ENCODE results near the gene TNFRSF8.
A peak's percentile ranks its signal among the peaks of the same experiment; 100 is the strongest.

TNFRSF8 gene

DNA sequence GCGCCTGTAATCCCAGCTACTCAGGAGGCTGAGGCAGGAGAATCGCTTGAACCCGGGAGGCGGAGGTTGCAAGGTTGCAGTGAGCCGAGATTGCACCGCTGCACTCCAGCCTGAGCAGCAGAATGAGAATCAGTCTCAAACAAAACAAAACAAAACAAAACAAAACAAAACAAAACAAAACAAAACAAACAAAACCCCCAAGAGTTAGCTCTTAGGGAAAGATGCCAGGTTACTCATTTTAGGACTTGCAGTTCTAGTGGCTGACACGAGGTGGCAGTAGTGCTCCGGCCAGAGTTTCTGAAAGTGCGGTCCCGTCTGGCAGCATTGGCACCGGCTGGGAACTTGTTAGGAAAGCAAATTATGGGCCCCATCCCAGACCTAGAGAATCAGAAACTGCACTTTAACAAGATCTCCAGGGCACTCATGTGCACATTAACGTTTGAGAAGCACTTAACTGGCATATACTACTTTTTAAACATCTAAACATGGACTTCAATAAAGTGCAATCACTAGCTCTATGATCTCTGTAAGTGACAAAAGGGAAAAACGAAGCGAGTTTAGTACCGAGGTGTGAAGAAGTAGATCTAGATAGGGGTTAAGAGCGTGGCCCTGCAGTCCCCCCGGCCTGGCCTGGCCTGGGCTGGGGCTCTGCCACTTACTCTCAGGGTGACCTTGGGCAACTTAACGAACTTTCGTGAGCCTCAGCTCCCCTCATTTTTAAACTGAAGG lies 61.8 kb downstream of the TNFRSF8 start:
- peak; percentile 78 for DNase-seq

DNA sequence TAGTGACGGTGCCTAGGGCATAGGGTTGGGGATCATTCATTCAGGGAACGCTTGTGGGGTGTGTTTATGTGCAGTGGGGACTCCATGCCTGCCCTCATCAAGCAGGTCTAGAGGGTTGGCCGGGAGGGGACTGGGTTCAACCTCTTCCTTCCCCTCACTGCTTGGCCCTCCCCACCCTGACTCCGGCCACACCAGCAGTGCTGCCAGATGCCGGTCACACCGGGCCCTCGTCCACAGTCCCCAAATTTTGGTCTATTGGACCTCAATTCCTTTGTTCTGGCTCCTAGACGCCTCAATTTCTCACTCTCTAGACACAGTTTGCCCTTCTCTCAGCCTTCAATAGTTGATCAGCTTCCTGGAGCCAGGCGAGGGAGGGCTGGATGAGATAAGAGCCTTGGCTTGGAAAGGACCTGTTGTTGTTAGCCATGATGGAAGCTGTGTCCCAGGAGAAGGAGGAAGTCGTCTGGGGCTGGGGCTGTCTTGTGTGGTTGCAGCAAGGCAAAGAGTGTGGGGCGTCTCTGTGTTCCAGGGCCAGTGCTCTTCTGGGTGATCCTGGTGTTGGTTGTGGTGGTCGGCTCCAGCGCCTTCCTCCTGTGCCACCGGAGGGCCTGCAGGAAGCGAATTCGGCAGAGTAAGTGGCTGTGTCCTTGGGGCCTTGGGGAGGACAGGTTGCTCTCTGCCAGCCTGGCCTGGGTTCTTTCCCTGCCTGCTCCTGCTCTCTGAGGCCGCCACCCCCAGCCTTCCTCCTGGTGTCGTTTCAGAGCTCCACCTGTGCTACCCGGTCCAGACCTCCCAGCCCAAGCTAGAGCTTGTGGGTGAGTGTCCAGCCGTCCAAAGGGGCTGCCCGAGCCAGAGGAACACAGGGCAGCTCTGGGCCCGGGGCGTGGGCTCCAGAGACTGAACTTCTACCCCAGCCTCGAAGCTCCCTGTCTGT lies 62.6 kb downstream of the TNFRSF8 start:
- DNase-seq: no peak

DNA sequence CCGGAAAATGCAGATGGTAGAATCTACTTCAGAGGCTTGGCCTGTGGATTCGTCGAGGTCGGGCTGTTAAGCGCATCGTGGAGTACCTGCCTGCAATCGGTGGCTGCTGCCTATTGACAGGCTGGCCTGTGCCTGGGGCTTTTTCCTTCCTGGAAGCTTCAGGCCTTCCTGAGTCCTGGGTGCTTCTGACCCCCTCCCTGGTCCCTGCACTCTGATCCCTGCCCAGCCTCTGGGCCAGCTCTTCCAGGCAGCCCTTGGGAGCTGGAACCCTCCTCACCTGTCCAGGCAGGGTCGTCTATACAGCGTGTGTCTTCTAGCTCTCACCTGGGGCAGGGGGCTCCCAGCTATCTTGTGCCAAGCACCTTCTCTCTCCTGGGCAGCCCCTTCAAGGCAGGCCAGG lies 63.7 kb downstream of the TNFRSF8 start:
- DNase-seq: no peak

DNA sequence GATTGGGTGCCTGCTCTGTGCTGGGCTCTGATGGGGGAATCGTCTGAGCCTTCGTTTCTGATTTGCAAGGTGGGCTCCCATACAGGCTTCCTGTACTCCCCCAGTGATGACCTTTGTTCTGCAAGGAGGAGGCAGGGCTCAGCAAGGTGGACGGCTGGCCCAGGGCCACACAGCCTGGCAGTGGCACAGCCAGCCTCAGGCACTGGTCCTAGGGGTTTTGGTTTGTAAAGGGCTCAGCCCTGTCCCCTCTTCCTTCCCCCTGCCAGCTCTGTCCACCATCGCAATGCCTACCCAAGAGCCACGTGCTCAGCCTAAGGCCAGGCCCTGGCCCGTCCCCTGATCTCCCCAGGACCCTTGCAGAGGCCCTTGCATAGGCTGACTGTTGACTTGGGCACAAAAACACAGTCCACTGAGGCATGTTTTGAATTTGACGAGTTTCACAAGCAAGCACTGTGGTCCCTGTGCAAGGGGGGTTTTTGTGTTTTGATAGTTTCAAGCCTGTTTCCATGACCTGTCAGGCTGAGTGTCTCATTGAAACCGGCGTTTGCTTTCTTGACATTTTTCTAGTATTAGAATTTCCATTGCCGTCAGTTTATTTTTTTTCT lies 64.2 kb downstream of the TNFRSF8 start:
- DNase-seq: no peak

DNA sequence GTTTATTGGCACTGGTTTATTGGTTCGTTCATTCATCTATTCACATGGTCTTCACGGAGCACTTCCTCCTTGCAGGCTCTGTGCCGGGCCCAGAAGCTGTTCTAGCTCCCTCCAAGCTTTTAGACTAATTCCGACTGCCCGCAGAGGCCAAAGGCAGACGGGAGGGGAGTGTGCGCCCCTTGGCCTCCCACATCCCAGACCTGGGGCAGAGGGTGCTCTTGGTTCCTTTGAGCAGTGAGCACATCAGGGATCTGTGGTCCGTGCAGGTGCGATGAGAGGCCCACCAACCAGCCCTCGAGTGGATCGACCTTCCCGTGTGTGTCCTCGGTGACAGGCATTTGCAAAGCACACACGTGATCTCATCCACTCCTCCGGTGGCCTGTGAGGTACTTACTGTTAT lies 65.0 kb downstream of the TNFRSF8 start:
- DNase-seq: no peak

DNA sequence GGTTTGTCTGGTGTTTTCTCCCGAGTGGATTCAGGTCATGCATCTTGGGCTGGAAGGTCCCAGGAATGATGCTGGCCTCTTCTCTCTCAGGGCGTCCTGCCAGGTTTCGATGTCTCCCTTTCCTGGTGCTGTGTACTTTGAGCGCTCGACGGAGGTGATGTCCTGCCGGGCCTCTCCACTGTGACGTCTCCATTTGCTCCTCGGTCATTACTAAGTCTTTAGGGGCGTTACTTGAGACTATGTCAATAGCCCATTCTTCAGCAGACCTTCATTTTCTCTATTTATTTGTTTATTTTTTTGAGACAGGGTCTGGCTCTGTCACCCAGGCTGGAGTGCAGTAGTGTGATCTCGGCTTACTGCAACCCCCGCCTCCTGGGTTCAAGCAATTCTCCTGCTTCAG lies 66.5 kb downstream of the TNFRSF8 start:
- no peak for DNase-seq

DNA sequence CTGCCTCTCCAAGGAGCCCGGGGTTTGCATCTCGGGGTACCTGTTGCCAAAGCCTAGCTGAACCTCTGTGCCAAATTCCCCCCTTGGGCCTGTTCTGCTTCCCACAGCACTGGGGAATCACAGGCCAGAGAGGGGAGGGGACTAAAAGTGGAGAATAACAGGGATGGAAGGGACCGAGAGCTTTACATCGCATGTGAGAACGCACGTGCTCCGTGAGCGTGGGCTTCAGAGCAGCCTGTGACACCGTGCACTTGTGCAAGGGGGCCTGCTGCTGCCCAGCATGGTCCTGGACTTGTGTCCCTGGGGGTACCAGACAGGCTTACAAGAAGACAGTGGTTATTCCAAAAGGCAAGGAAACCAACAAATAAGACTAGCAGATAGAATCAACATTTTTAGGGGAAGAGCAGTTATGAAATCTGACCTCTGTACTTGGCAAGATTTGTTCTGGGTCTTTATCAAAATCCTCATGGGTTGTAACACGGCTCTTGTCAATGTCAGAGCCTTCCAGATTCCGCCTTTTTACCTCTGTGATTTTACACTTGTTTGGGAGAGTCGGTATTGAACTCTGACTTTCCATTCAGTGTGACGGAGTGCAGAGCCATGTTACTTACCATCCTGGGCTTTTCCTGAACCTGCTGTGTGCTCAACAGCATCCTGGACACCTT lies 67.5 kb downstream of the TNFRSF8 start:
- DNase-seq: no peak

DNA sequence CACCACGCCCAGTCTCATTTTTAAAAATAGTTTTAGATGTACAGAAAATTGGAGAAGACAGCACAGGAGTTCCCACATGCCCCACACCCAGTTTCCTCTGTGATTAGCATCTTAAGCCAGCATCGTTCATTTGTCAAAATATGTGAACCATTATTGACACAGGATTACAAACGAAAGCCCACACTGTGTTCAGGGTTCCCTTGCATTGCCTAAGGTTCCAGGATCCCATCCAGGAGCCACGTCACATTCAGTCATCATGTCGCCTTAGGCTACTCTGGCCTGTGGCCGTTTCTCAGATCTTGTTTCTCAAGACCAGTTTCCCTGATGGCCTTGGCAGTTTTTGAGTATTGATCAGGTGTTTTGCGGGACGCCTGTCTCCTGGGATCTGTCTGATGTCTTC lies 69.0 kb downstream of the TNFRSF8 start:
- DNase-seq: no peak

DNA sequence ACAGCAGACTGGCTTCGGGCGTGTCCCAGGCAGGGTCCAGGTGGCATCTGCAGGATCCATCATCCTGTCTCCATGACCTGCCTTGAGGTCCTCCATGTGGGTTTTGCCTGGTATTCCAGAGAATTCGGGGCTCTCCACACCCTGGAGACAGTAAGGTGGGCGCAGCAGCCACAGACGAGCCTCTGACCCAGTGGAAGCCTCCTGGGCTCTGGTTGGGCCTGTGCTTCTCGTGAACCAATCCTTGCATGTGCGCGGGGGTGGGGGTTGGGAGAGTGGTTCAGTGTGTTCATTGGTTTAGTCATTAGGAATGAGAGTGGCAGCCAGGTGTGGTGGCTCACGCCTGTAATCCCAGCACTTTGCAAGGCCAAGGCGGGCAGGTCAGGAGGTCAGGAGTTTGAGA lies 71.6 kb downstream of the TNFRSF8 start:
- no peak for DNase-seq

DNA sequence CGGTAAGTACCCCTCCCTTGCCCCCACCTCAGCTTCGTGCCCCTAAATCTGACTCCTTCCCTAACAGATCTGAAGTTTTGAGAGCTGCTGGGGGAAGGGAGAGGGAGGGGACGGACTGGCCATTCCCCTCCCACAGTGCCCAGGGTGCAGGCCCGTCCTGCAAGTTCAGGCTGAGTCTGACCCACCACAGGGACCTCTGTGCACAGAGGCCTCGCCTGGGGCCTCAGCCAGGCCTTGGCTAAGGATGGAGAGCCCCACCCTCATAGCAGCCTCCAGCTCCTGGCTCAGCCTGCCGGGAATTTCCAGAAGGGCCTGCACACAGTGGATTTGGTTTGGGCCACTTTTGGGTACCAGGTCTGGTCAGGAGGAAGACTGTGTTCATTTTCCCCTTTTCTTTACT lies 72.5 kb downstream of the TNFRSF8 start:
- DNase-seq: no peak

DNA sequence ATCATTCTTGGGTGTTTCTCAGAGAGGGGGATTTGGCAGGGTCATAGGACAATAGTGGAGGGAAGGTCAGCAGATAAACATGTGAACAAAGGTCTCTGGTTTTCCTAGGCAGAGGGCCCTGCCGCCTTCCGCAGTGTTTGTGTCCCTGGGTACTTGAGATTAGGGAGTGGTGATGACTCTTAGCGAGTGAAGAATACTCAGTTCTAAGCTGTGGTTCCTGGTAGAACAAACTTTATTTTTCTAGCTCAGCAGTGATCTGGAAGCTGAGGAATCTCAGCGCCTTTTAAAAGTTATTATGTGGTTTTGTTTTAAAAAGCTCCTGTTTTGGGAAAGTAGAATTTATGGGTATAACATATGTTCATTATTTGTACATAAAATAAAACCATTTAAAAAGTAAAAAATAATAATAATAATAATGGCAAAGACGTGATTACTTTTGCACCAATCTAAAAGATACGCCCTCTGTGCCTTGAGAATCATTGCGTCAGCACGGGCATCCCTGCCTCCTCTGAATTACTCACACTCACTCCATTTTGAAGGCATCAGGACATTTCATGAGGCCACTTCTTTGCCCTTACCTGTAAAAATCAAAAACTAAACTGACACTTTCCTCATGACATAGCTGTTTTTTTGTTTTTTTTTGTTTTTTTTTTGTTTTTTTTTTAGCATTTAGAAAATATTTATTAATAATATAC lies 74.0 kb downstream of the TNFRSF8 start:
- no peak for DNase-seq

DNA sequence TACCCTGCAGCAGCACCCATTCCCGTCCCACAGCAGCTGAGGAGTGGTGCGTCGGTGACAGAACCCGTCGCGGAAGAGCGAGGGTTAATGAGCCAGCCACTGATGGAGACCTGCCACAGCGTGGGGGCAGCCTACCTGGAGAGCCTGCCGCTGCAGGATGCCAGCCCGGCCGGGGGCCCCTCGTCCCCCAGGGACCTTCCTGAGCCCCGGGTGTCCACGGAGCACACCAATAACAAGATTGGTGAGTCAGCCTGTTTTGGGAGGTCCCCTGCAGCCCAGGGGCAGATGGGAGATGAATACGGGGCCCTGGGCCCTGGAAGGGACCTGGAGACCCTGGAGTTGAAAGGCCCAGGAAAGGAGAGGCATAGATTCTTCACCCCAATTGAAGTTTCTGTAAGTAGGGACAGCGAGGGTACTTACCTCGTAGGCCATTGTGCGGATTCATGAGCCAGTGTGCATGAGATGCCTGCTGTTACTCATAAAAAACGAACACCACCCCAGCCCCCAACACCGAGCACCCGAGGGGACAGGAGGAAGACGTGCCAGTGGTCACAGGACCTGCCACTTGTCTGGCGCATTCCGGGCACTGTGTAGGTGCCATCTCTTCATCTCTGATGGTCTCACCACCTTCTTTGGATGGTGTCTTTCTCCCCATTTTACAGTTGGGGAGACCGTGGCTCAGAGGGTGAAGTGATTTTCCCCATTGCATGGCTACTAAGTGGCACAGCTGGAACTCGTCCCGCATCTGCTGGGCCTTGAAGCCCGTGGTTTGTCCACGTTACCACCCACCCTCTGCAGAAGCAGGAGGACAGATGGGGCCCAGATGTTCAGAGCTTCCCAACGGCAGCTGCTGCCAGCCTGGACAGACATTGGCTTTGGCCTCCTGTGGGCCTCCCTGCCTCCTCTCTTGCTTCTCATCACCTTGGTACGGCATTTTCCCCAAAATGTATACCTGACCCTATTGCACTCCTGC lies 75.4 kb downstream of the TNFRSF8 start:
- no peak for DNase-seq

DNA sequence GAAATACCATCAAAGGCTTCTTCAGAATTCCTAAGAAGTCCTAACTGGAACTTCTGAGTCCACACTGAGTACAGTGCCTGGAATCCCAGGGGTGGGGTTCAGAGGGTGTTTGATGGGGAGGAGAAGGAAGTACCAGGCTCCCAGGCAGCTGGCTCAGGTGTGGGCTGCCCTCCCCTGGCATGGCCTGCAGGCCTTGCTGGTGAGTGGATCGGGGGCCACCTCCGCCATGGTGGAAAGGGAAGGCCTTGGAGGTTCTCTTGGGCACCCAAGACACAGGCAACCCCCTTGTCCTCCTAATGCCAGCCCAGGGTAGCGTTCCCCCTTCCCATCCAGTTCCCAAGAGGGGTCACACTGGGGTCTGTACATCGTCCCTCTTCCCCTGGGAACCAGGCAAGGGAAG lies 76.9 kb downstream of the TNFRSF8 start:
- no peak for DNase-seq

DNA sequence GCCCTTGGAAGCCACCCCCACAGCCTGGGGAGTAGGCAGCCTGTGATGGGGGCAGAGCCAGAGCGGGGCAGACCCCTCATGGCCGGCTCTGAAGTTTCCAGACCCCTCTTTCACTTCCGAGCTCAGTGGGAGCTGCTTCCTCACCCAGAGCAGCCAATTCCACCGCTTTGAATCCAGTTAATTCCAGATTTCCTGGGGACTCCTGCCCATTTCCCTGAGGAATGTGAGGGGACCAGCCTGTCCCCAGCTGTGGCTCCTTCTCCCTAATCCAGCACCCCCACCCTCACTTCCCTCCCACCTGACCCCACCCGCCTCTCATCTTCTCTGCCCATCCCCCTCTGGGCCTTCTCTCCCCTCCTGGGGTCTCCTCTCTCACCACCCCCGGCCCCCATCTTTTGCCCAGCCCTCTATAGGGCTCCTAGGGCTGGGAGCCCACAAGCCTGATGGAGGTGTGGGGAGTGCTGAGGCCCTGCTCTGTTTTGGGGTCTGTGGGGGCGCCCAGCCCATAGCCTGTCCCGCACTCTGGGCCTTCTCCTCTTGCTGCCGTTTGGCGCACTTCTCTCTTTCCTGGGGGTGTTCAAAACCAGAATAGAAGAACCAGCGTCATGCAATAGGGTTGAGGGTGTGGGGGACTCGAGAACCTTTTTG lies 77.5 kb downstream of the TNFRSF8 start:
- no peak for DNase-seq

DNA sequence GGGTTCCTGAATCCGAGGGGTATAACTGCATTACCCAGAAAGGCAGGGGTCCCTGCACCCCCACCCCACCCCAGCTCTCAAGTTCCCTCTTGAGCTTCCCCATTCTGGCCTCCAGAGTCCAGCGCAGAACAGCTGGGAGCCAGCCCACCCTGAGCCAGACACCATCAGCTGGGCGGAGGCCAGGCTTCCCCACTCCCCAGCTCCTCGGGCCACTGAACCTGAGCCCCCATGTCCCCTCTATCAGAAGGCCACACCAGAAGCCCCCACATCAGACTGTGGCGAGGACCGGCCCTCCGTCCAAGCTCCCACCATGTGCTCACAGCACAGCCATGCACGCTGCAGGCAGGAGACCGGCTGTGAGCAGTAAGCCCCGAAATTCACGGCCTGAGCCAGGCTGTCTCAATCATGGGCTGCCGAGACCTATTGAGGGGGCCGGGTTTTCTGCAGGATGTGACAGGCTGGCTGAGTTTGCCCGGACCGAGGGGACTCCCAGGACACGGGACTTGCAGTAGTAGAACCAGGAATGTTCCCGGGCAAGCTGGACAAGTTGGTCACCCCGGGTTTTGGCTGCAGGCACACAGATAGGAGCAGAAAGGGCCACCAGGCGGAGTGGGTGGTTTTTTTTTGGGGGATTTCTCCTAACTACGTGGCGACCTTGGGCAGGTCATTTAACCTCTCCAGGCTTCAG lies 78.2 kb downstream of the TNFRSF8 start:
- DNase-seq: no peak

DNA sequence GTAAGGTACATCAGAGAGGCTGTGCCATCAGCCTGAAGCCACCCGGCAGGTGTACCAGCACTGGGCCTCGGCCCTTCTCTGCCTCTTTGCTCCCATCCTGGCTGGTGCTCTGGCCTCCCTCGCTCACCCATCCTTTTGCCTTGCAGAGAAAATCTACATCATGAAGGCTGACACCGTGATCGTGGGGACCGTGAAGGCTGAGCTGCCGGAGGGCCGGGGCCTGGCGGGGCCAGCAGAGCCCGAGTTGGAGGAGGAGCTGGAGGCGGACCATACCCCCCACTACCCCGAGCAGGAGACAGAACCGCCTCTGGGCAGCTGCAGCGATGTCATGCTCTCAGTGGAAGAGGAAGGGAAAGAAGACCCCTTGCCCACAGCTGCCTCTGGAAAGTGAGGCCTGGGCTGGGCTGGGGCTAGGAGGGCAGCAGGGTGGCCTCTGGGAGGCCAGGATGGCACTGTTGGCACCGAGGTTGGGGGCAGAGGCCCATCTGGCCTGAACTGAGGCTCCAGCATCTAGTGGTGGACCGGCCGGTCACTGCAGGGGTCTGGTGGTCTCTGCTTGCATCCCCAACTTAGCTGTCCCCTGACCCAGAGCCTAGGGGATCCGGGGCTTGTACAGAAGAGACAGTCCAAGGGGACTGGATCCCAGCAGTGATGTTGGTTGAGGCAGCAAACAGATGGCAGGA lies 79.2 kb downstream of the TNFRSF8 start:
- DNase-seq: no peak

DNA sequence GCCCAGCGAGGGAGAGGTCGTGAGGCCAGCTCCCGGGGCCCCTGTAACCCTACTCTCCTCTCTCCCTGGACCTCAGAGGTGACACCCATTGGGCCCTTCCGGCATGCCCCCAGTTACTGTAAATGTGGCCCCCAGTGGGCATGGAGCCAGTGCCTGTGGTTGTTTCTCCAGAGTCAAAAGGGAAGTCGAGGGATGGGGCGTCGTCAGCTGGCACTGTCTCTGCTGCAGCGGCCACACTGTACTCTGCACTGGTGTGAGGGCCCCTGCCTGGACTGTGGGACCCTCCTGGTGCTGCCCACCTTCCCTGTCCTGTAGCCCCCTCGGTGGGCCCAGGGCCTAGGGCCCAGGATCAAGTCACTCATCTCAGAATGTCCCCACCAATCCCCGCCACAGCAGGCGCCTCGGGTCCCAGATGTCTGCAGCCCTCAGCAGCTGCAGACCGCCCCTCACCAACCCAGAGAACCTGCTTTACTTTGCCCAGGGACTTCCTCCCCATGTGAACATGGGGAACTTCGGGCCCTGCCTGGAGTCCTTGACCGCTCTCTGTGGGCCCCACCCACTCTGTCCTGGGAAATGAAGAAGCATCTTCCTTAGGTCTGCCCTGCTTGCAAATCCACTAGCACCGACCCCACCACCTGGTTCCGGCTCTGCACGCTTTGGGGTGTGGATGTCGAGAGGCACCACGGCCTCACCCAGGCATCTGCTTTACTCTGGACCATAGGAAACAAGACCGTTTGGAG lies 80.0 kb downstream of the TNFRSF8 start:
- DNase-seq: no peak

DNA sequence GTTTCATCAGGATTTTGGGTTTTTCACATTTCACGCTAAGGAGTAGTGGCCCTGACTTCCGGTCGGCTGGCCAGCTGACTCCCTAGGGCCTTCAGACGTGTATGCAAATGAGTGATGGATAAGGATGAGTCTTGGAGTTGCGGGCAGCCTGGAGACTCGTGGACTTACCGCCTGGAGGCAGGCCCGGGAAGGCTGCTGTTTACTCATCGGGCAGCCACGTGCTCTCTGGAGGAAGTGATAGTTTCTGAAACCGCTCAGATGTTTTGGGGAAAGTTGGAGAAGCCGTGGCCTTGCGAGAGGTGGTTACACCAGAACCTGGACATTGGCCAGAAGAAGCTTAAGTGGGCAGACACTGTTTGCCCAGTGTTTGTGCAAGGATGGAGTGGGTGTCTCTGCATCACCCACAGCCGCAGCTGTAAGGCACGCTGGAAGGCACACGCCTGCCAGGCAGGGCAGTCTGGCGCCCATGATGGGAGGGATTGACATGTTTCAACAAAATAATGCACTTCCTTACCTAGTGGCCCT lies 80.6 kb downstream of the TNFRSF8 start:
- DNase-seq: peak; percentile 33

DNA sequence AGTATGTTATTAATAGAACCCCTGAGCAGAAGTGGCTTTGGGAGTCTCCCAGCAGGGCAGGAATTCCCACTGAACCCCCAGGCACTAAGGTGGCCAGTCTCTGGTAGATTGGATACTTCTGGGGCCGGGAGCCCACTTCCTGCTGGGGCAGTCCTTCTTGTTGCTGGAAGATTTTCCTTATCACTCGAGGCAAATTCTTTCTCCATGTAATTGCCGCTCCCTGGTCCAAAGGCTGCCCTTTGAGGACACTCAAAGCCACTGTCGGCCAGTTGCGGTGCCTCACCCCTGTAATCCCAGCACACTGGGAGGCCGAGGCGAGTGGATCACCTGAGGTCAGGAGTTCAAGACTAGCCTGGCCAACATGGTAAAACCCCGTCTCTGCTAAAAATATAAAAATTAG lies 81.1 kb downstream of the TNFRSF8 start:
- no peak for DNase-seq
